ENCODE measurements around the gene DPP4.
A peak's percentile ranks its signal among the peaks of the same experiment; 100 is the strongest.

The DPP4 gene

GRCh38 chr2:162014751-162015150 is 59.3 kb downstream of the DPP4 start:
- no peak for DNase-seq

GRCh38 chr2:162013514-162014475 is 60.2 kb downstream of the DPP4 start:
- DNase-seq = no peak

- DNase-seq = no peak
Measured at GRCh38 chr2:162012565-162013058, 61.4 kb downstream of the DPP4 start.

GRCh38 chr2:162011706-162012564 is 62.1 kb downstream of the DPP4 start:
- DNase-seq = no peak

GRCh38 chr2:162009543-162009942 is 64.5 kb downstream of the DPP4 start:
- DNase-seq = no peak

- DNase-seq = no peak
Measured at GRCh38 chr2:162007447-162008040, 66.5 kb downstream of the DPP4 start.

GRCh38 chr2:162006337-162006736 is 67.7 kb downstream of the DPP4 start:
- no peak for DNase-seq

- DNase-seq = no peak
Measured at GRCh38 chr2:162004031-162004430, 70.0 kb downstream of the DPP4 start.

- peak; percentile 70 for DNase-seq
Measured at GRCh38 chr2:162002623-162003235, 71.3 kb downstream of the DPP4 start.

- DNase-seq = no peak
Measured at GRCh38 chr2:162000431-162000830, 73.6 kb downstream of the DPP4 start.

GRCh38 chr2:161999321-161999720 is 74.7 kb downstream of the DPP4 start:
- no peak for DNase-seq

- no peak for DNase-seq
Measured at GRCh38 chr2:161998857-161999256, 75.2 kb downstream of the DPP4 start.

GRCh38 chr2:161997916-161998471 is 76.0 kb downstream of the DPP4 start:
- no peak for DNase-seq

GRCh38 chr2:161995553-161996016 is 78.4 kb downstream of the DPP4 start:
- peak; percentile 78 for DNase-seq

GRCh38 chr2:161994761-161995520 is 79.1 kb downstream of the DPP4 start:
- DNase-seq = peak; percentile 76

- DNase-seq = no peak
Measured at GRCh38 chr2:161992531-161992930, 81.5 kb downstream of the DPP4 start.

GRCh38 chr2:161991991-161992390 is 82.0 kb downstream of the DPP4 start:
- DNase-seq = no peak

GRCh38 chr2:161990741-161991140 is 83.3 kb downstream of the DPP4 start:
- no peak for DNase-seq

GRCh38 chr2:161990036-161990435 is 84.0 kb downstream of the DPP4 start:
- DNase-seq = no peak

GRCh38 chr2:161988589-161988988 is 85.4 kb downstream of the DPP4 start:
- no peak for DNase-seq

GRCh38 chr2:161987311-161987710 is 86.7 kb downstream of the DPP4 start:
- no peak for DNase-seq

Data from DMS 273 treated with DMSO at 0.1 percent for 48 hours (cell line).